T-helper 2 cell treated with Interferon-gamma antibody and Interleukin-4, amounts not matched to agents 5 μg/mL and 100 μg/mL, for 36 hours (primary cell): Measurements from ENCODE around the gene VPS4B.

Experiments
- DNase-seq: peaks from one replicate; pipeline ENCODE4 v3.0.0; 2021; ENCODE audit warnings: low spot score
- H3K27ac Mint-ChIP-seq: one replicate; pipeline ENCODE4 v1.8.0; 2021; ENCODE audit warnings: mild to moderate bottlenecking, mixed read lengths
- H3K27me3 Mint-ChIP-seq: one replicate; pipeline ENCODE4 v1.8.0; 2021; ENCODE audit warnings: low read depth, mixed read lengths
- H3K36me3 Mint-ChIP-seq: one replicate; pipeline ENCODE4 v1.8.0; 2021; ENCODE audit warnings: low read depth, mixed read lengths
- H3K4me1 Mint-ChIP-seq: one replicate; pipeline ENCODE4 v1.8.0; 2021; ENCODE audit warnings: low read depth, mixed read lengths
- H3K4me3 Mint-ChIP-seq: one replicate; pipeline ENCODE4 v1.8.0; 2022; ENCODE audit warnings: mild to moderate bottlenecking, moderate library complexity, mixed read lengths
- H3K9me3 Mint-ChIP-seq: one replicate; pipeline ENCODE4 v1.8.0; 2021; ENCODE audit warnings: mixed read lengths

Gene VPS4B

GRCh38 chr18:63445037-63445436, 22.8 kb upstream of the VPS4B start:
- no peak overlapping the region for H3K4me3 Mint-ChIP-seq
- H3K4me1 Mint-ChIP-seq = no peaks in the 10 kb centered on the region
- no peaks in the 10 kb centered on the region for H3K9me3 Mint-ChIP-seq
- H3K36me3 Mint-ChIP-seq = no peaks in the 10 kb centered on the region
- DNase-seq = no peak
- H3K27ac Mint-ChIP-seq = no peak overlapping the region
- H3K27me3 Mint-ChIP-seq = peaks cover 11% of the 10 kb centered on the region

- H3K27ac Mint-ChIP-seq = no peak overlapping the region
- H3K4me3 Mint-ChIP-seq = no peak overlapping the region
- DNase-seq = no peak
- peaks cover 14% of the 10 kb centered on the region for H3K27me3 Mint-ChIP-seq
- H3K9me3 Mint-ChIP-seq = no peaks in the 10 kb centered on the region
- no peaks in the 10 kb centered on the region for H3K36me3 Mint-ChIP-seq
- no peaks in the 10 kb centered on the region for H3K4me1 Mint-ChIP-seq
These were observed 22.3 kb upstream of the VPS4B start for GRCh38 chr18:63444580-63444979.

- Mint-ChIP-seq H3K4me1 (no peaks in the 10 kb centered on the region), H3K36me3 (no peaks in the 10 kb centered on the region), H3K9me3 (no peaks in the 10 kb centered on the region), H3K27ac (no peak overlapping the region), H3K27me3 (peaks cover 18% of the 10 kb centered on the region), H3K4me3 (no peak overlapping the region)
- no peak for DNase-seq
These were observed 21.6 kb upstream of the VPS4B start for GRCh38 chr18:63443829-63444228.

GRCh38 chr18:63440881-63441280, 18.6 kb upstream of the VPS4B start:
- Mint-ChIP-seq H3K27ac (no peak overlapping the region), H3K4me1 (no peaks in the 10 kb centered on the region), H3K9me3 (no peaks in the 10 kb centered on the region), H3K36me3 (no peaks in the 10 kb centered on the region), H3K4me3 (no peak overlapping the region), H3K27me3 (peaks cover 23% of the 10 kb centered on the region)
- DNase-seq = no peak

GRCh38 chr18:63440219-63440618, 17.9 kb upstream of the VPS4B start:
- H3K4me3 Mint-ChIP-seq = no peak overlapping the region

GRCh38 chr18:63439334-63439733, 17.1 kb upstream of the VPS4B start:
- no peaks in the 10 kb centered on the region for H3K9me3 Mint-ChIP-seq

More at GRCh38 chr18:63440219-63440618, 17.9 kb upstream of the VPS4B start:
- Mint-ChIP-seq H3K27ac (no peak overlapping the region), H3K9me3 (no peaks in the 10 kb centered on the region), H3K4me1 (no peaks in the 10 kb centered on the region), H3K27me3 (peaks cover 23% of the 10 kb centered on the region), H3K36me3 (no peaks in the 10 kb centered on the region)
- DNase-seq = no peak

GRCh38 chr18:63438181-63438580, 15.9 kb upstream of the VPS4B start:
- H3K27me3 Mint-ChIP-seq = peaks cover 34% of the 10 kb centered on the region
- H3K9me3 Mint-ChIP-seq = no peaks in the 10 kb centered on the region
- no peak for DNase-seq
- no peaks in the 10 kb centered on the region for H3K36me3 Mint-ChIP-seq
- H3K4me1 Mint-ChIP-seq = no peaks in the 10 kb centered on the region
- H3K4me3 Mint-ChIP-seq = no peak overlapping the region
- H3K27ac Mint-ChIP-seq = no peak overlapping the region

More at GRCh38 chr18:63439334-63439733, 17.1 kb upstream of the VPS4B start:
- Mint-ChIP-seq H3K27me3 (peaks cover 23% of the 10 kb centered on the region), H3K27ac (no peak overlapping the region), H3K4me1 (no peaks in the 10 kb centered on the region), H3K36me3 (no peaks in the 10 kb centered on the region), H3K4me3 (no peak overlapping the region)
- peak; percentile 17 for DNase-seq

- Mint-ChIP-seq H3K36me3 (no peaks in the 10 kb centered on the region), H3K4me1 (no peaks in the 10 kb centered on the region), H3K4me3 (no peak overlapping the region), H3K27me3 (peaks cover 44% of the 10 kb centered on the region), H3K27ac (no peak overlapping the region), H3K9me3 (no peaks in the 10 kb centered on the region)
- no peak for DNase-seq
These were observed 11.1 kb upstream of the VPS4B start for GRCh38 chr18:63433334-63433866.

GRCh38 chr18:63431180-63431579, 8.9 kb upstream of the VPS4B start:
- Mint-ChIP-seq H3K36me3 (no peaks in the 10 kb centered on the region), H3K27me3 (peaks cover 41% of the 10 kb centered on the region), H3K4me3 (no peak overlapping the region), H3K27ac (no peak overlapping the region), H3K4me1 (peaks cover 6% of the 10 kb centered on the region), H3K9me3 (no peaks in the 10 kb centered on the region)
- DNase-seq = no peak

GRCh38 chr18:63430526-63430925, 8.2 kb upstream of the VPS4B start:
- Mint-ChIP-seq H3K27ac (no peak overlapping the region), H3K9me3 (no peaks in the 10 kb centered on the region), H3K36me3 (no peaks in the 10 kb centered on the region), H3K4me3 (no peak overlapping the region), H3K4me1 (peaks cover 6% of the 10 kb centered on the region), H3K27me3 (peaks cover 39% of the 10 kb centered on the region)
- no peak for DNase-seq

GRCh38 chr18:63427558-63427957, 5.3 kb upstream of the VPS4B start:
- Mint-ChIP-seq H3K9me3 (no peaks in the 10 kb centered on the region), H3K27me3 (peaks cover 22% of the 10 kb centered on the region), H3K4me1 (peaks cover 14% of the 10 kb centered on the region), H3K4me3 (no peak overlapping the region), H3K27ac (no peak overlapping the region), H3K36me3 (no peaks in the 10 kb centered on the region)
- DNase-seq = no peak

GRCh38 chr18:63422864-63423304, 608 bp upstream of the VPS4B start:
- peaks cover 26% of the 10 kb centered on the region for H3K4me1 Mint-ChIP-seq
- H3K36me3 Mint-ChIP-seq = peaks cover 14% of the 10 kb centered on the region
- H3K4me3 Mint-ChIP-seq = peak overlapping the region; percentile 92
- no peaks in the 10 kb centered on the region for H3K9me3 Mint-ChIP-seq
- no peak for DNase-seq
- peaks cover 2% of the 10 kb centered on the region for H3K27me3 Mint-ChIP-seq
- peak overlapping the region; percentile 96 for H3K27ac Mint-ChIP-seq

GRCh38 chr18:63421514-63421913, 762 bp downstream of the VPS4B start:
- H3K36me3 Mint-ChIP-seq = peaks cover 14% of the 10 kb centered on the region
- peaks cover 2% of the 10 kb centered on the region for H3K27me3 Mint-ChIP-seq
- no peak for DNase-seq
- H3K4me1 Mint-ChIP-seq = peaks cover 20% of the 10 kb centered on the region
- H3K27ac Mint-ChIP-seq = peak overlapping the region; percentile 96
- H3K4me3 Mint-ChIP-seq = peak overlapping the region; percentile 92
- H3K9me3 Mint-ChIP-seq = no peaks in the 10 kb centered on the region

- H3K9me3 Mint-ChIP-seq = no peaks in the 10 kb centered on the region
- peak overlapping the region; percentile 69 for H3K27ac Mint-ChIP-seq
- peaks cover 52% of the 10 kb centered on the region for H3K36me3 Mint-ChIP-seq
- peaks cover 46% of the 10 kb centered on the region for H3K4me1 Mint-ChIP-seq
- H3K27me3 Mint-ChIP-seq = no peaks in the 10 kb centered on the region
- H3K4me3 Mint-ChIP-seq = no peak overlapping the region
- DNase-seq = no peak
These were observed 9.3 kb downstream of the VPS4B start for GRCh38 chr18:63412953-63413352.

- no peaks in the 10 kb centered on the region for H3K9me3 Mint-ChIP-seq
- peaks cover 49% of the 10 kb centered on the region for H3K4me1 Mint-ChIP-seq
- peak overlapping the region; percentile 65 for H3K27ac Mint-ChIP-seq
- peak overlapping the region; percentile 26 for H3K4me3 Mint-ChIP-seq
- H3K36me3 Mint-ChIP-seq = peaks cover 70% of the 10 kb centered on the region
- no peak for DNase-seq
- H3K27me3 Mint-ChIP-seq = no peaks in the 10 kb centered on the region
These were observed 11.5 kb downstream of the VPS4B start for GRCh38 chr18:63410792-63411191.
